PC-3 (cell line): ENCODE measurements around the gene DLG2.

Source experiments
- EZH2 ChIP-seq: fragments of 300-600 bp; sonication (generic); IDR thresholded peaks from one replicate; pipeline ENCODE4 v1.6.1; 2017; ENCODE audit warnings: antibody characterized with exemption, mild to moderate bottlenecking, low read length; ENCODE audit not compliant: unreplicated experiment
- EZH2phosphoT487 ChIP-seq: fragments of 300-600 bp; sonication (generic); IDR thresholded peaks from 2 replicates; pipeline ENCODE4 v1.6.1; 2018; ENCODE audit warnings: mild to moderate bottlenecking, antibody characterized with exemption, low read length, borderline replicate concordance
- TF ChIP-seq, protein P1 (sequence below): fragments of 300-600 bp; sonication (generic); conservative IDR thresholded peaks from 2 replicates; pipeline ENCODE4 v1.5.1; 2017; ENCODE audit warnings: antibody characterized with exemption, low read depth, mild to moderate bottlenecking, low read length

DNA sequence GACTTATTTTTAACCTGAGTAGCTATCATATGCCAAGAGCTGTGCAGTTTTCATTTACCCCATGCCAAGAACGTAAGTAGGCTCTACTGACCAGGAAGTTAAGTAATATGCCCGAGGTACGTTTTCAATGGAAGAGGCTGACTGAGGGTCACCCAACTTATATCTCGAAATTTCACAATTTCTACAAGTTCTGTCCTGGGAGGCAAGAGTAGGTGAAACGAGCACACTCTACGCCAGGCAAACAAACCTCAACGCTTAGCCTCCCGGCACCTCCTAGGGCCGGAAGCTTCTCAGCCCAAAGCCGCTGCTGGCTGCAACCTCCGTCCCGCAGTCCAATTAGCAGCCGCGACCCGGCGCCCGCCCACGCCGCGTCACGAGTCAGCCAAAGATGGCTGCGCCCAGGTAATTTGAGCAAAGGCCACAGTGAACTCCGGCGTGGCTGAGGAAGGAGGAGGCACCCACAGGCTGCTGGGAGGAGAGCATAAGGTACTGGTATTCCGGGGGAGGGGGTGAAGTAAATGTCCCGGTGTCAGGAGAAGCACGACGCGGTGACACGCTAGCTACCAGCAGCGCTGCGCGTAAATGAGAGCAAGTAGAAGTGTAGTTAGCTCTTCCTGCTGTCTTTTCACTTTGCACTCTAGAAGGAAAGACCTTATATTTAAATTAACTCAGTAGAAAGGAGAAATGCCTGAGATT is 20.6 kb upstream of the DLG2 start, which contains the start of gene TMEM126A:
- TF ChIP-seq, protein P1, sequence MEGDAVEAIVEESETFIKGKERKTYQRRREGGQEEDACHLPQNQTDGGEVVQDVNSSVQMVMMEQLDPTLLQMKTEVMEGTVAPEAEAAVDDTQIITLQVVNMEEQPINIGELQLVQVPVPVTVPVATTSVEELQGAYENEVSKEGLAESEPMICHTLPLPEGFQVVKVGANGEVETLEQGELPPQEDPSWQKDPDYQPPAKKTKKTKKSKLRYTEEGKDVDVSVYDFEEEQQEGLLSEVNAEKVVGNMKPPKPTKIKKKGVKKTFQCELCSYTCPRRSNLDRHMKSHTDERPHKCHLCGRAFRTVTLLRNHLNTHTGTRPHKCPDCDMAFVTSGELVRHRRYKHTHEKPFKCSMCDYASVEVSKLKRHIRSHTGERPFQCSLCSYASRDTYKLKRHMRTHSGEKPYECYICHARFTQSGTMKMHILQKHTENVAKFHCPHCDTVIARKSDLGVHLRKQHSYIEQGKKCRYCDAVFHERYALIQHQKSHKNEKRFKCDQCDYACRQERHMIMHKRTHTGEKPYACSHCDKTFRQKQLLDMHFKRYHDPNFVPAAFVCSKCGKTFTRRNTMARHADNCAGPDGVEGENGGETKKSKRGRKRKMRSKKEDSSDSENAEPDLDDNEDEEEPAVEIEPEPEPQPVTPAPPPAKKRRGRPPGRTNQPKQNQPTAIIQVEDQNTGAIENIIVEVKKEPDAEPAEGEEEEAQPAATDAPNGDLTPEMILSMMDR, result no peak
- no peak for TF ChIP-seq EZH2
- no peak for TF ChIP-seq EZH2phosphoT487
